SKM-1 (cell line): ENCODE data around the gene KLF12.
A peak's percentile ranks its signal among the peaks of the same experiment; 100 is the strongest.

Experiments
- DNase-seq: peaks from one replicate; lab custom pipeline; 2025; ENCODE audit not compliant: unreplicated experiment; lab: John Stamatoyannopoulos, UW

KLF12 gene

GRCh38 chr13:74134221-74134776, at the start of gene KLF12:
Gene KLF12, minus strand, starts transcription at chr13:74134404.
- peak; percentile 62 for DNase-seq

GRCh38 chr13:74182491-74182890, 48.3 kb upstream of the KLF12 start:
- no peak for DNase-seq

DNA sequence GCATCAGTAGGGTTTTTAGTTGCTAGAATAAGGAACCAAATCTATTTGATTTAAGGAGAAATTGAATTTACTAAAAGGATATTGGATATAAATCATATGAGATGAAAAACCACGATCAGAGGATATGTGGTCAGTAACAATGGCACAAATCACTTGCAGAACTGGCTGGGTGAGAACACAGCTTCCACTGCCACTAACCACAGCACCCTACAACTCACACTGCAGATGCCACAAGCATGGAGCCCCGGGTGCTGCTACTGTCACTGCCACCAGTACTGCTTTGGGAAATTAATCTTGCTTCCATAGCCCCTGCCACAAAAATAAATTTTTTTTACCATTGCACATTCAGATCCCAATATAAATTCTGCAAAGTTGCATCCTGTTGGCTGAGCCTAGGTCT, 40.6 kb upstream of the KLF12 start:
- DNase-seq = no peak

- no peak for DNase-seq
Measured at GRCh38 chr13:74173822-74174221, 39.6 kb upstream of the KLF12 start.

- no peak for DNase-seq
Measured at GRCh38 chr13:74171641-74172040, 37.4 kb upstream of the KLF12 start.

DNA sequence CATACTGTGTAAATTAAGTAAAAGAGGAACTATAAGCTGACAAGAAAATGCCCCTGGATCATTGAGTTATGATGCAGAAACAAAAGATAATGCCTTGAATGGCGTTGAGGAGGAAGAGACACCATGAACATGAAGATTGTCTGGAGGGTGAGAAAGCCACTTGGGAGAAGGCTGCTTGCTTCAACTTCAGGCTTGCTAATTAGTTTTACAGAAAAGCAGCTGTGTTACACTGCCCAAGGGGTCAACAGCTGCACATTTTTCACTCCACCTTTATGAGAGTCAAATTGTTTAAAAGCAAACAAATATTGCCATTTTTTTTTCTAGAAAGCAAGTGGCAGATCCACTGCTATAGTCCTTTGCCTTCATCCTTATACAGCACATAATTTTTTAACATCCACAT, 35.5 kb upstream of the KLF12 start:
- DNase-seq = no peak

GRCh38 chr13:74168263-74168675, 34.1 kb upstream of the KLF12 start:
- DNase-seq = no peak

DNA sequence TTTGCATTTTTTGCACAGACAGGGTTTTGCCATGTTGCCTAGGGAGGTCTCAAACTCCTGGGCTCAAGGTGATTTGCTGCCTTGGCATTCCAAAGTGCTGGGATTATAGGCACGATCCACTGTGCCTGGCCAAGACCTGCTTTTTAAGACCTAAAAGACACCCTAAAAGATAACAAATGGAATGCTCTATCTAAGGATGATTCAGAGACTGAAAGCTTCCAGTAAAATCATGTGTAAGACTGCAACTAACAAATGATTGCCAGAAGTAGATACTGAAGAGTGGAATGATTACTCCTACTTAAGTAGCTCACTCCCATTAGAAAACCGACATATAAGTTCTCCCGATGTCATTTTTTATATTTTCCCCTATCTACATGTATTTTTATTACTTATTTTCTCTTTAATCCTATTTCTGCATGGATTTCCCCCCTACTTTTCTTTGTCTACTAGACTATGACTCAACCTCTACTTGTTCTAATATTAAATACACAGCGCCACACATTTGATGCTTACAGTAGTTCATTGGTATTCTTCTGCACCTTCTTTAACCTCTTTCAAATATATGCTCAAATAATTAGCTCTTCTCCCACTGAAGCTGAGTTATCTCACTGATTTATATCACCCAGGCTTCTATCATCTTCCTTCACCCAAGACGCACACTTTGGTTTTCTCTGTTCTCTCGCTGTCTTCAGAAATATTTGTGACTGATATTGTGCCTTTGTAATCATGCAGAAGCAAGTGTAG, 32.2 kb upstream of the KLF12 start:
- no peak for DNase-seq

DNA sequence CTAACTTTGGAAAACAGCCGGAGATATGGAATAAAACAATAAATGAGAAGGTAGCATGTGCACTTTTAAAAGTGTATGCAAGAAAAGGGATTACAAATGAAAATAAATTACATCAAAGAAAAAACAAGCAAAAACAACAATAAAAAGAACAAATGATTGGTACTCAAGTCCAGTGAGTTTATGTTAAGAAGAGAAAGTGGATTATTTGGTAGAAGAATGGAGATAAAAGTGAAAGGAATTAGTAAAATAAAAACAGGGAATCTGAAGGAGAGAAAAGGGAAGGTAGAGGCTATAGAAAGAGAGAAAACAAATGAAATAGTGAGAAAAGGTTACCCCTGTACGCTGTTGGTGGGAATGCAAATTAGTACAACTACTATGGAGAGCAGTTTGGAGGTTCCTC, 28.6 kb upstream of the KLF12 start:
- no peak for DNase-seq

- DNase-seq = no peak
Measured at GRCh38 chr13:74162135-74162534, 27.9 kb upstream of the KLF12 start.

DNA sequence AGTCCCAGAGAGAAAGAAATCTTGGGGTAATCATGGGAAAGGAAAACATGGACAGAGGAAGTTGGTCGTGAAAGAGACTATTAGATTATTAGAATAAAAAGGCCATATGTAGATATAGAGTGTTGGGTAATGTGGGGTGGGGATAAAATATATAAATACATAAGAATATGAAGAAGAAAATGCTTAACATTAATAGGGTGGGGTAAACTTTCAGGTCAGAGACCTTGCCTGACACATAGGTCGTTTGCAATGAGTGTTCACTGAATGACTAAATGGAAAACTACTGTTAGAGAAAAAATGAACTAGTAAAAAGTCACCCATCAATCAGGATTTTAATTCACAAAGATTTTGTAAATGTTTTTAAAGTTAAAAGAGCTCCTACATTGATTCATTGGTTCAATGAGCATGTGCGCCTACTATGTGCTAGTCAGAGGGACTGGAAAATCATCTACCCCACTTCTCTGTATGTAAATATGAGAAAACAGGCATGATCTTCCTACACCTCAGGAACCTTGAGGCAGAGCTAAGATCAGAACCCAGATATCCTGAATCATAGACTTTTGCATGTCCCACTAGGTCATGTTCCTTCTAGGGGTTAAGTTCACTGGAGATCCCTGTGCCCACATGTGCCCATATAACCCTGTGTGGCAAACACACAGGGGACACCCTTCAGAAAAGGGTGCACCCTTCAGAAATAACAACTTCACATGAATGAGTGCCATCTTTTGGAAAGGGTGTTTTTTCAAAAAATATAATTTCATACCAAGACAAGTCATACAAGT, 24.6 kb upstream of the KLF12 start:
- no peak for DNase-seq

DNA sequence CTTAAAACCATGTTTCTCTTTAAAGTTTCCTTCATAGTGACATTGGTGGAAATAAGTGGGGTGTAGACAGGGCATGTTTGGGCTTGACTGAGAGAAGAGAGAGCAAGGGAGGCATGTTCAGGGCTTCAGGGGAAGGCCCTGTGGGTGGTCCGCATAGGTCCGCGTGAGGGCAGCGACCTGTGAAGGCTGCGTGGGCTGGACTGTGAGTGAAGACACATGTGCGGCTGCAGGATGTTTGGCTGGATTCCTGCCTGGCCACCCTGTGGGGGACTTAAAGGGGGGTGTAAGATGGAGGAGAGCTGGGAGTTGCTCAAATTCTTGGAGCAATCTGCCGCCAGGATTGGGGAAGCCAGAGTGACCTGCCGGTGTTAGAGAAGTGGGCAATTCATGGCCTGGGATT, 23.8 kb upstream of the KLF12 start:
- DNase-seq = no peak

DNA sequence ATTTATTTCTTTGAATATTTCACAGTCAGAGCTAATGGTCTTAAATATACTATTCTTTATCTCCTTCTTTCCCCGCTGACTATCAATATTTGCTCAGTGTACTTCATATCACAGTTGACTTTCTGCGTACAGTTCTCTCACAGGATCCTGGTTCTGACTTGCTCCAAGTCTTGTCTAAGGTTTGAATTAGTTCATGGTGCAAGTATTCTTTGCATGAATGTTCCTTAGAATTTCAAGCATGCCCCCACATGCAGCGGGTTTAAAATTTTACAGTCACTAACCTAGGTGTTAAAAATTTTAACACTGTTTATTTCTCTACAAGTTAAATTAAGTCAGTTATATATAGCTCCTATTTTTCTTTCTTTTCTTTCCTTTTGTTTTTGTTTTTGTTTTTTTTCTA, 20.8 kb upstream of the KLF12 start:
- DNase-seq = no peak

GRCh38 chr13:74153316-74153715, 19.1 kb upstream of the KLF12 start:
- DNase-seq = no peak

DNA sequence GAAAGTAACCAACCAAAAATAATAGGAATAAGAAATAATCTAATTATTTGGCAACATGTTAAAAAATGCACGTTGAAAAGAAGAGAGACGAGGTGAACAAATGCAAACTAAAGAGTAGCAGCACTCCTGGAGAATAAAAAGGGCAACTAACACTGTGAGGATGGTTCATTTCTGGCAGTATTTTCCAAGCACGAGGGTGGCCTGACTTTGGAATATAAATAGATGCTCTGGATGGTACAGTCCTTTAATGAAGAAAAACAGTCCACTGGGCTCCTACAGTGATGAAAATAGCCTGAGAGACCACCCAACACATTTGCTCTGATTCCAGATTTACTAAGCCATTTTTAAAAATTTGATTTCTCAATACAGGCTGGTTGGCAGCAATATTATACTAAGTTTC, 17.7 kb upstream of the KLF12 start:
- no peak for DNase-seq

- no peak for DNase-seq
Measured at GRCh38 chr13:74148352-74148751, 14.1 kb upstream of the KLF12 start.

GRCh38 chr13:74145249-74145975, 11.2 kb upstream of the KLF12 start:
- no peak for DNase-seq

DNA sequence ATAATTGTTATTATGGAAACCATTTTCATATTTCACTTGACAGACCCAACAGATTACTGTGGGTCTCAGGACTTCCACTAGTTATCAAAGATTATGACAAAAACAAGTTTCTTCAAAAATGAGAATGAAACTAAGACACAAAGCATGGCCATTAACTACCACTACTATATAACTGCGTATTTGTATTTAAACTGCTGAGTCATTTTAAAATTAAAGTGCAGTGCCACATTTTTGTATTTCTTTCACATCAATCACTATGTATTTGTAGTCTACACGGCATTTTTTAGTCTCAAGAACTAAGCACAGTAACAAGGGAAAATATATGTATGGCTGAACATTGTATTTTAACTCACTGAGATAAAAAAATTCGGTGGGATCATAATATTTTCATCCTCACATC, 10.1 kb upstream of the KLF12 start:
- DNase-seq = no peak

GRCh38 chr13:74142257-74142656, 8.1 kb upstream of the KLF12 start:
- DNase-seq = no peak

DNA sequence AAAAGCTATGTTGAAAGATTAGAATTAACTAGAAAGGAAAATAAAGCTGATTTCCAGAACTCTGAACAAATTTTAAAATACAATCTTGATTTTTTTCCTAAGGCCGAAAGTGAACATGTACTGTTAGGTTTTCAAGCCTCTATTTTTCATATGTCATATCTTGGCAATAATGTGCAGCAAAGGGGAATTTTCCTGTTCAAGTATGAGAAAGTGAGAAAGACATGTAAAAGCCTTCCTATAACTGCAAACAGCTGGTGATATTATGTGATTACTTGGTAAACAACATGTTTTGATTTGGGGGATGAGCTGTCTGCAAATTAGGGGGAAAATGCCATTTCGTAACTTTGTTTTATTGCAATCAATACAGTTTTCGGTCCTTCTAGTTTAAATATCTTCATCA, 4.0 kb upstream of the KLF12 start:
- no peak for DNase-seq

- DNase-seq = peak; percentile 7
Measured at GRCh38 chr13:74136084-74136658, 2.0 kb upstream of the KLF12 start.
